GM23338 (cell line): ENCODE results near the gene EML4. TPM values are rescaled to one million over a fixed set of nuclear protein-coding genes. Genes with fewer than 3 reads are reported as not detected.

Source experiments
- ATAC-seq: fragments of 200-7000 bp; cut with Tn5 transposase; 3 replicates; pipeline ENCODE4 v1.9.1; 2020
- DNase-seq: peaks from one replicate; pipeline ENCODE4 v3.0.0-alpha.2; 2015; ENCODE audit warnings: low spot score
- H2AFZ ChIP-seq: fragments of 200-600 bp; sonication (generic); 2 replicates; pipeline ENCODE4 v1.8.0; 2016; ENCODE audit warnings: antibody characterized with exemption, mild to moderate bottlenecking, moderate library complexity
- H3F3A ChIP-seq: fragments of 200-600 bp; sonication (generic); replicated peaks from 2 replicates; pipeline ENCODE4 v1.8.0; 2017; ENCODE audit warnings: antibody characterized with exemption, mixed run types, low read depth
- H3K27ac ChIP-seq: fragments of 200-600 bp; sonication (generic); 2 replicates; pipeline ENCODE4 v1.6.1; 2016; ENCODE audit warnings: low read depth
- H3K27me3 ChIP-seq: fragments of 200-600 bp; sonication (generic); 2 replicates; pipeline ENCODE4 v1.8.0; 2016; ENCODE audit warnings: mild to moderate bottlenecking, mixed run types, moderate library complexity; ENCODE audit not compliant: insufficient read depth
- H3K36me3 ChIP-seq: fragments of 200-600 bp; sonication (generic); 2 replicates; pipeline ENCODE4 v1.8.0; 2016; ENCODE audit warnings: mild to moderate bottlenecking; ENCODE audit not compliant: insufficient read depth
- H3K4me1 ChIP-seq: fragments of 200-600 bp; sonication (generic); 2 replicates; pipeline ENCODE4 v1.8.0; 2016; ENCODE audit warnings: mild to moderate bottlenecking, moderate library complexity; ENCODE audit not compliant: insufficient read depth
- H3K4me2 ChIP-seq: fragments of 200-600 bp; sonication (generic); 2 replicates; pipeline ENCODE4 v1.7.1; 2017; ENCODE audit warnings: mixed run types
- H3K4me3 ChIP-seq: fragments of 200-600 bp; sonication (generic); 2 replicates; pipeline ENCODE4 v1.6.1; 2016; ENCODE audit warnings: mixed run types
- H3K79me2 ChIP-seq: fragments of 200-600 bp; sonication (generic); replicated peaks from 2 replicates; pipeline ENCODE4 v1.8.0; 2017; ENCODE audit warnings: mild to moderate bottlenecking; ENCODE audit not compliant: insufficient read depth
- H3K9me2 ChIP-seq: fragments of 200-600 bp; sonication (generic); 2 replicates; pipeline ENCODE4 v1.8.0; 2017; ENCODE audit not compliant: insufficient read depth
- H4K20me1 ChIP-seq: fragments of 200-600 bp; sonication (generic); replicated peaks from 2 replicates; pipeline ENCODE4 v1.8.0; 2017; ENCODE audit warnings: mild to moderate bottlenecking; ENCODE audit not compliant: insufficient read depth
- H3K27ac Mint-ChIP-seq: 2 replicates; pipeline ENCODE4 v1.8.0; 2020; ENCODE audit warnings: inconsistent platforms, mild to moderate bottlenecking, moderate library complexity, mixed read lengths
- H3K27me3 Mint-ChIP-seq: 3 replicates; pipeline ENCODE4 v1.8.0; 2022; ENCODE audit warnings: low read depth, mild to moderate bottlenecking, moderate library complexity, mixed read lengths, inconsistent platforms; ENCODE audit not compliant: insufficient read depth, poor library complexity
- H3K36me3 Mint-ChIP-seq: 3 replicates; pipeline ENCODE4 v1.8.0; 2021; ENCODE audit warnings: low read depth, mild to moderate bottlenecking, inconsistent platforms, moderate library complexity, mixed read lengths
- H3K4me1 Mint-ChIP-seq: 3 replicates; pipeline ENCODE4 v1.8.0; 2020; ENCODE audit warnings: mild to moderate bottlenecking, inconsistent platforms, mixed read lengths
- H3K4me3 Mint-ChIP-seq: 3 replicates; pipeline ENCODE4 v1.8.0; 2021; ENCODE audit warnings: moderate library complexity, mild to moderate bottlenecking, inconsistent platforms, mixed read lengths
- H3K9me3 Mint-ChIP-seq: 3 replicates; pipeline ENCODE4 v1.8.0; 2020; ENCODE audit warnings: moderate library complexity, mild to moderate bottlenecking, inconsistent platforms, mixed read lengths
- CREB1 ChIP-seq: fragments of 250-450 bp; sonication (Bioruptor Pico); IDR thresholded peaks from 2 replicates; pipeline ENCODE4 v1.5.0; 2020; ENCODE audit warnings: low read depth, mild to moderate bottlenecking, moderate library complexity
- CTCF ChIP-seq, 2 experiments: fragments of 200-600 bp in 1 of 2; sonication (generic) in 1 of 2; conservative IDR thresholded peaks; 2 replicates each; pipeline versions ENCODE4 v1.5.1 to v1.6.1; 2016 to 2017; ENCODE audit warnings: antibody characterized with exemption in 2 of 2, low read depth in 2 of 2, mild to moderate bottlenecking in 2 of 2, moderate library complexity in 1 of 2
- EZH2 ChIP-seq: fragments of 200-600 bp; sonication (generic); IDR thresholded peaks from one replicate; pipeline ENCODE4 v1.8.0; 2017; ENCODE audit warnings: antibody characterized with exemption, mild to moderate bottlenecking, low read depth; ENCODE audit not compliant: unreplicated experiment
- EZH2phosphoT487 ChIP-seq: fragments of 200-600 bp; sonication (generic); IDR thresholded peaks from one replicate; pipeline ENCODE4 v1.8.1; 2018; ENCODE audit warnings: antibody characterized with exemption; ENCODE audit not compliant: unreplicated experiment
- JUNB ChIP-seq: IDR thresholded peaks from one replicate; pipeline ENCODE4 v1.6.1; 2016; ENCODE audit warnings: antibody characterized with exemption; ENCODE audit not compliant: unreplicated experiment
- NANOG ChIP-seq: IDR thresholded peaks from 2 replicates; pipeline ENCODE4 v1.6.1; 2016; ENCODE audit warnings: antibody characterized with exemption, borderline replicate concordance
- POLR2AphosphoS5 ChIP-seq: IDR thresholded peaks from 2 replicates; pipeline ENCODE4 v1.6.1; 2016; ENCODE audit warnings: antibody characterized with exemption, low read depth
- REST ChIP-seq: IDR thresholded peaks from one replicate; pipeline ENCODE4 v1.6.1; 2018; ENCODE audit warnings: antibody characterized with exemption; ENCODE audit not compliant: unreplicated experiment
- STAT1 ChIP-seq: IDR thresholded peaks from one replicate; pipeline ENCODE4 v1.6.1; 2016; ENCODE audit warnings: antibody characterized with exemption; ENCODE audit not compliant: unreplicated experiment
- ZNF114 ChIP-seq: fragments of 250-450 bp; sonication (Bioruptor Pico); IDR thresholded peaks from 2 replicates; pipeline ENCODE4 v1.5.0; 2020; ENCODE audit warnings: mild to moderate bottlenecking, moderate library complexity
- ZNF331 ChIP-seq: fragments of 250-450 bp; sonication (Bioruptor Pico); IDR thresholded peaks from 2 replicates; pipeline ENCODE4 v1.5.0; 2020; ENCODE audit warnings: low read depth, mild to moderate bottlenecking, moderate library complexity
- polyA plus RNA-seq: library from polyadenylated mRNA; unstranded; fragments of >200 nt; fragmentation: Nextera tagmentation; extraction: Ambion mirVana; gene quantifications from 2 replicates; pipeline ENCODE4 v1.2.1, GENCODE V29; 2016
- total RNA-seq: library from RNA; depleted of rRNA; stranded (reverse); fragments of >200 nt; shearing (Covaris generic); gene quantifications from 2 replicates; pipeline ENCODE4 v1.2.3, GENCODE V29; 2014
- TF ChIP-seq, protein P1 (sequence below): IDR thresholded peaks from 2 replicates; pipeline ENCODE4 v1.6.1; 2016; ENCODE audit warnings: antibody characterized with exemption
- TF ChIP-seq, protein P2 (sequence below): fragments of 250-450 bp; sonication (Bioruptor Pico); IDR thresholded peaks from 2 replicates; pipeline ENCODE4 v1.5.0; 2020; ENCODE audit warnings: mild to moderate bottlenecking, moderate library complexity

EML4 gene
- total and polyA plus RNA-seq, 2 experiments from 2014 or later, result 65.3 to 115 TPM

DNA sequence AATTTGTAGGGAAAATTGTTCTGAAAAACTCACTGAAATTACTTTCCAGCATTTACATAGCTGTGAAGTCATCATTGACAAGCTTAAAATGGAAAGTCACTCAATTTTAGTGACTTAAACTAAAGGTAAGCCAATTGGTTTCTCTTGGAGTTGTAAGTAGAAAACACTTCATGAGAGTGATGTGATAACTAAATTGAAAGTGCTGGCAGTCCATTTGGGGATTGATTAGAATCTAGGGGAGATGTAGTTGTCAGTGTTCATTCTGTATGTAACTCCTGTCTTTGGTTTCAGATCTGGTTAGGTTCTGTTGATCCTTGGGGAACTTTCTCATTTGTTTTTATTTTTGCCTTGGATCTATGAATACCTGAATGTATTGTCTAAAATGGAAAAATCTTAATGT, 138.0 kb downstream of the EML4 start:
- Histone ChIP-seq H3K27me3 (no peaks in the 10 kb centered on the region), H3K4me2 (no peak overlapping the region), H4K20me1 (0 out of 2 replicates have a peak, but pooled peaks cover 3% of the 10 kb centered on the region), H3F3A (no peaks in the 10 kb centered on the region), H3K27ac (no peak overlapping the region), H3K4me3 (no peak overlapping the region), H3K36me3 (peaks cover 12% of the 10 kb centered on the region; the same call in 1 of the 2 replicates), H2AFZ (no peak overlapping the region), H3K4me1 (0 out of 2 replicates have a peak, but pooled peaks cover 4% of the 10 kb centered on the region), H3K9me2 (no peaks in the 10 kb centered on the region), H3K79me2 (no peaks in the 10 kb centered on the region)
- Mint-ChIP-seq H3K4me1 (0 out of 3 replicates have a peak, but pooled peaks cover 2% of the 10 kb centered on the region), H3K9me3 (no peaks in the 10 kb centered on the region), H3K36me3 (peaks cover 30% of the 10 kb centered on the region), H3K4me3 (no peak overlapping the region), H3K27ac (no peak overlapping the region), H3K27me3 (no peaks in the 10 kb centered on the region)
- ATAC-seq, result no peak
- no peak for TF ChIP-seq REST
- TF ChIP-seq CTCF (conservative IDR thresholded peaks at IDR 0.05; ENCODE audit: low read depth in 2 of 2), result no peak
- no peak for TF ChIP-seq JUNB
- no peak for TF ChIP-seq EZH2
- TF ChIP-seq, protein P1, sequence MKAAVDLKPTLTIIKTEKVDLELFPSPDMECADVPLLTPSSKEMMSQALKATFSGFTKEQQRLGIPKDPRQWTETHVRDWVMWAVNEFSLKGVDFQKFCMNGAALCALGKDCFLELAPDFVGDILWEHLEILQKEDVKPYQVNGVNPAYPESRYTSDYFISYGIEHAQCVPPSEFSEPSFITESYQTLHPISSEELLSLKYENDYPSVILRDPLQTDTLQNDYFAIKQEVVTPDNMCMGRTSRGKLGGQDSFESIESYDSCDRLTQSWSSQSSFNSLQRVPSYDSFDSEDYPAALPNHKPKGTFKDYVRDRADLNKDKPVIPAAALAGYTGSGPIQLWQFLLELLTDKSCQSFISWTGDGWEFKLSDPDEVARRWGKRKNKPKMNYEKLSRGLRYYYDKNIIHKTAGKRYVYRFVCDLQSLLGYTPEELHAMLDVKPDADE, result no peak
- TF ChIP-seq NANOG, result no peak
- TF ChIP-seq ZNF331 (CRISPR knock-in tag), result no peak
- no peak for TF ChIP-seq STAT1
- no peak for TF ChIP-seq ZNF114
- TF ChIP-seq, protein P2, sequence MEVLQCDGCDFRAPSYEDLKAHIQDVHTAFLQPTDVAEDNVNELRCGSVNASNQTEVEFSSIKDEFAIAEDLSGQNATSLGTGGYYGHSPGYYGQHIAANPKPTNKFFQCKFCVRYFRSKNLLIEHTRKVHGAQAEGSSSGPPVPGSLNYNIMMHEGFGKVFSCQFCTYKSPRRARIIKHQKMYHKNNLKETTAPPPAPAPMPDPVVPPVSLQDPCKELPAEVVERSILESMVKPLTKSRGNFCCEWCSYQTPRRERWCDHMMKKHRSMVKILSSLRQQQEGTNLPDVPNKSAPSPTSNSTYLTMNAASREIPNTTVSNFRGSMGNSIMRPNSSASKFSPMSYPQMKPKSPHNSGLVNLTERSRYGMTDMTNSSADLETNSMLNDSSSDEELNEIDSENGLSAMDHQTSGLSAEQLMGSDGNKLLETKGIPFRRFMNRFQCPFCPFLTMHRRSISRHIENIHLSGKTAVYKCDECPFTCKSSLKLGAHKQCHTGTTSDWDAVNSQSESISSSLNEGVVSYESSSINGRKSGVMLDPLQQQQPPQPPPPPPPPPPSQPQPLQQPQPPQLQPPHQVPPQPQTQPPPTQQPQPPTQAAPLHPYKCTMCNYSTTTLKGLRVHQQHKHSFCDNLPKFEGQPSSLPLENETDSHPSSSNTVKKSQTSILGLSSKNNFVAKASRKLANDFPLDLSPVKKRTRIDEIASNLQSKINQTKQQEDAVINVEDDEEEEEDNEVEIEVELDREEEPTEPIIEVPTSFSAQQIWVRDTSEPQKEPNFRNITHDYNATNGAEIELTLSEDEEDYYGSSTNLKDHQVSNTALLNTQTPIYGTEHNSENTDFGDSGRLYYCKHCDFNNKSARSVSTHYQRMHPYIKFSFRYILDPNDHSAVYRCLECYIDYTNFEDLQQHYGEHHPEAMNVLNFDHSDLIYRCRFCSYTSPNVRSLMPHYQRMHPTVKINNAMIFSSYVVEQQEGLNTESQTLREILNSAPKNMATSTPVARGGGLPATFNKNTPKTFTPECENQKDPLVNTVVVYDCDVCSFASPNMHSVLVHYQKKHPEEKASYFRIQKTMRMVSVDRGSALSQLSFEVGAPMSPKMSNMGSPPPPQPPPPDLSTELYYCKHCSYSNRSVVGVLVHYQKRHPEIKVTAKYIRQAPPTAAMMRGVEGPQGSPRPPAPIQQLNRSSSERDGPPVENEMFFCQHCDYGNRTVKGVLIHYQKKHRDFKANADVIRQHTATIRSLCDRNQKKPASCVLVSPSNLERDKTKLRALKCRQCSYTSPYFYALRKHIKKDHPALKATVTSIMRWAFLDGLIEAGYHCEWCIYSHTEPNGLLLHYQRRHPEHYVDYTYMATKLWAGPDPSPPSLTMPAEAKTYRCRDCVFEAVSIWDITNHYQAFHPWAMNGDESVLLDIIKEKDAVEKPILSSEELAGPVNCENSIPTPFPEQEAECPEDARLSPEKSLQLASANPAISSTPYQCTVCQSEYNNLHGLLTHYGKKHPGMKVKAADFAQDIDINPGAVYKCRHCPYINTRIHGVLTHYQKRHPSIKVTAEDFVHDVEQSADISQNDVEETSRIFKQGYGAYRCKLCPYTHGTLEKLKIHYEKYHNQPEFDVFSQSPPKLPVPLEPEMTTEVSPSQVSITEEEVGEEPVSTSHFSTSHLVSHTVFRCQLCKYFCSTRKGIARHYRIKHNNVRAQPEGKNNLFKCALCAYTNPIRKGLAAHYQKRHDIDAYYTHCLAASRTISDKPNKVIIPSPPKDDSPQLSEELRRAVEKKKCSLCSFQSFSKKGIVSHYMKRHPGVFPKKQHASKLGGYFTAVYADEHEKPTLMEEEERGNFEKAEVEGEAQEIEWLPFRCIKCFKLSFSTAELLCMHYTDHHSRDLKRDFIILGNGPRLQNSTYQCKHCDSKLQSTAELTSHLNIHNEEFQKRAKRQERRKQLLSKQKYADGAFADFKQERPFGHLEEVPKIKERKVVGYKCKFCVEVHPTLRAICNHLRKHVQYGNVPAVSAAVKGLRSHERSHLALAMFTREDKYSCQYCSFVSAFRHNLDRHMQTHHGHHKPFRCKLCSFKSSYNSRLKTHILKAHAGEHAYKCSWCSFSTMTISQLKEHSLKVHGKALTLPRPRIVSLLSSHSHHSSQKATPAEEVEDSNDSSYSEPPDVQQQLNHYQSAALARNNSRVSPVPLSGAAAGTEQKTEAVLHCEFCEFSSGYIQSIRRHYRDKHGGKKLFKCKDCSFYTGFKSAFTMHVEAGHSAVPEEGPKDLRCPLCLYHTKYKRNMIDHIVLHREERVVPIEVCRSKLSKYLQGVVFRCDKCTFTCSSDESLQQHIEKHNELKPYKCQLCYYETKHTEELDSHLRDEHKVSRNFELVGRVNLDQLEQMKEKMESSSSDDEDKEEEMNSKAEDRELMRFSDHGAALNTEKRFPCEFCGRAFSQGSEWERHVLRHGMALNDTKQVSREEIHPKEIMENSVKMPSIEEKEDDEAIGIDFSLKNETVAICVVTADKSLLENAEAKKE (CRISPR knock-in tag), result no peak
- no peak for TF ChIP-seq EZH2phosphoT487
- TF ChIP-seq POLR2AphosphoS5, result no peak
- no peak for TF ChIP-seq CREB1 (CRISPR knock-in tag)
- DNase-seq, result no peak
